Activated CD8-positive, alpha-beta memory T cell treated with anti-CD3 and anti-CD28 coated beads for 36 hours (primary cell): ENCODE data around the gene AP1S3. TPM values are rescaled to one million over a fixed set of nuclear protein-coding genes. Genes with fewer than 3 reads are reported as not detected.

Experiments
- CTCF ChIA-PET: fragments of 350-600 bp; sonication (Branson Sonifier 250); formaldehyde crosslinking; loops from one replicate; lab custom pipeline; 2021; ENCODE audit warnings: antibody characterized with exemption; lab: Charles Lee
- POLR2A ChIA-PET: fragments of 350-600 bp; sonication (Branson Sonifier 250); formaldehyde crosslinking; loops from one replicate; lab custom pipeline; 2021; ENCODE audit warnings: antibody characterized with exemption; lab: Charles Lee
- total RNA-seq, 2 experiments: library from RNA; stranded (reverse); gene quantifications; one replicate each; pipeline ENCODE4 v1.2.3, GENCODE V29; 2021

Gene AP1S3
- total RNA-seq, 2 experiments from 2014 or later: 15.5 to 16.0 TPM

DNA sequence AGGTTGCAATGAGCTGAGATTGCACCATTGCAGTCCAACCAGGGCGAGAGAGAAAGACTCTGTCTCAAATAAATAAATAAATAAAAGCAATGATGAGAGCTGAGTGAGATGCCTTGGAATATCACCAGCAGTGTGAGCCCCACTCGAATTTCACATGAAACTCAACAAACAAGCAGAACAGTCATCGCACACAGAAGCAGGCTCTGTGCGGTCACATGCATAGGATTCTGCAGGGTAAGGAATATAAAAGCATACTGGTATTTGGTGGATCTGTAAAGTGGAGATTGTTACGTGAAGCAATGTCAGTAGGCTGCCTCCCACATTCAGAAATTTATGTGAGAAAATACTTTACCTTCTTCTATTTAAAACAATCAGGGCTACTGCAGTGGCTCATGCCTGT is 18.0 kb upstream of the AP1S3 start:
- ChIA-PET POLR2A (no interaction called here), CTCF (no interaction called here)

DNA sequence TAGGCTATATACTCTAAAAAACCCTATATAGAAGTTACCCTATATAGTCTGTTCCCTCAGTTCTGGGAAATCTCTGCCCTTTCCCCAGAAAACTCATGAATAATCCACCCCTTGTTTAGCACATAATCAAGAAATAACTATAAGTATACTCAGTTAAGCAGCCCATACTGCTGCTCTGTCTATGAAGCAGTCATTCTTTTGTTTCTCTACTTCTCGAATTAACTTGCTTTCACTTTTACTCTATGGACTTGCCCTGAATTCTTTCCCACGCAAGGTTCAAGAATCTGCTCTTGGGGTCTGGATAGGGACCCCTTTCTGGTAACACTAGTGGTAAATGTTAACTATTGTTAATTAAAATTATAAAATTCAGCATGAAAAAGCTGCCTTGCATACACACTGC is 17.4 kb upstream of the AP1S3 start:
- ChIA-PET POLR2A (no interaction called here), CTCF (no interaction called here)

DNA sequence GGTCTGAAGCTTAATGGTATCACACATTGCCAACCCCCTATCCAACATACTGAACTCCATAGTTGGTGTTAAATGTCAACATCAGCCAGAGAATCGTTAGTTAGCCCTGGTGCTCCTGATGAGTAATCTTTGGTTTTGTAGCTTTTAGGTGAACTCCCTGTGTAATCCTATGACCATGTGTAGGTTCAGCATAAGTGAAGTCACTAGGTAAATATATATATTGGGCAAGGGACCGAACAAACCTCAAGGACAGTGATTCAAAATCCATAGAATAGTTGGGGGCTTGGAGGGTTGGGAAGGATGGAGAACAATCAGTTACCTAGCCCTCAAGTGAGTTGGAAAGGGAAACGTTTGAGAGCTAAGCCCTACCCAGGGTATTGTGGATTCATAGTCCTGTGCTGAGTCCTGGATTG is 16.0 kb upstream of the AP1S3 start:
- CTCF ChIA-PET: interaction anchor here (1.1 kb wide), 1 partner anchor 16 kb away, joined by 3 read pairs; no protein-coding TSS in a partner anchor
- POLR2A ChIA-PET: interaction anchor here (0.7 kb wide), 1 partner anchor 733 kb away, joined by 4 read pairs; no protein-coding TSS in a partner anchor

DNA sequence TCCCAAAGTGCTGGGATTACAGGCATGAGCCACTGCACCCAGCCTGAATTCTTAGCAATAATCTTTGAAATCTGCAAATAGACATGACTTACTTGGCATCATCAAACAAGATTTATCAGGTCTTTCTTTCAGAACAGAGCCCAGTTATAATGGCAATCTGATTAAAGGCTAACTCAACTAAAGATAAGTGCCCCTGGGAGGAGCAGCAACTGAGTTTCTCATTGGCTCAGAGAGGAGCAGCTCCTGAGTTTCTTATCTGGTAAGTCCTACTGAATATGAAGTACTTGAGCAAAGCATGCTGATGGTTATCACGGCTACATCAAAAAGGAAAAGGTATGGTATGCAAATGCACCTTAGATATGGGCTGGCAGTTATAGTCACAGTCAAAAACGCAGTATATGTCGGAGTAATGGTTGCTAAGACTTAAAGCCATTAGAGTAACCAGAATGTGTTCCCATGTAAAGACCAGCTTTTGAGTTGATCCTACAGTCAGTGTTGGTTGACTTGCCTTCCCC is 15.0 kb upstream of the AP1S3 start:
- CTCF ChIA-PET: no interaction called here
- POLR2A ChIA-PET: interaction anchor here (0.6 kb wide), 1 partner anchor 1148 kb away, joined by 6 read pairs; no protein-coding TSS in a partner anchor

DNA sequence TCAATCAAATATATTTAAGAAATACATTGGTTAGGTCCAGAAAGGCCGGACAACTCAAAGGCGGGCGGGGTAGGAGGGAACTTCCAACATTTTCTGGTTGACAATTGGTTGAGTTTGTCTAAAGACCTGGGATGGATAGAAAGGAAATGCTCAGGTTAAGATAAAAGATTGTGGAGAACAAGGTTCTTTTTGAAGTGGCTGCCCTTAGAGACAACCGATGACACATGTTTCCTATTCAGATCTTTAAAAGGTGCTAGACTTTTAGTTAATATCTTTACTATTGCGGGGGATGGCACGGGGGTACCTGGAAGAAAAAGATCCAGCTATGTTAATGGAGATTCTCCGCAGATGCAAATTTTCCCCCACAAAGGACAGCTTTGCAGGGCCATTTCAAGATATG is 10.0 kb upstream of the AP1S3 start:
- POLR2A ChIA-PET: no interaction called here
- CTCF ChIA-PET: no interaction called here

DNA sequence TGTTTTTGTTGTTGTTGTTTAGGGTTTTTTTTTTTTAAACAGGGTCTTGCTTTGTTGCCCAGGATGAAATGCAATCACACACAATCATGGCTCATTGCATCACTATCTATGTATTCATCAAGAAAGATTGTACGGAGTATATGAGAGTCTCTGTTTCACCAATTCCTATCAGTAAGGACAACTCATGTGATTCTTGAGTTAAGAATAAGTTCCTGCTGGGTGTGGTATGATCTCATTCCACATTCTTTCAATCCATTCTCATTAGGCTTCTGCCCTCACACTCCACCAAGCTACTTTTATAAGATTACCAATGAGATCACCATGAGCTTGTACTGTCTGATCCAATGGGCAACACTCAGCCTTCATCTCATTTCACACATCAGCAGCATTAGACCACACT is 9.1 kb upstream of the AP1S3 start:
- ChIA-PET CTCF (no interaction called here), POLR2A (no interaction called here)

DNA sequence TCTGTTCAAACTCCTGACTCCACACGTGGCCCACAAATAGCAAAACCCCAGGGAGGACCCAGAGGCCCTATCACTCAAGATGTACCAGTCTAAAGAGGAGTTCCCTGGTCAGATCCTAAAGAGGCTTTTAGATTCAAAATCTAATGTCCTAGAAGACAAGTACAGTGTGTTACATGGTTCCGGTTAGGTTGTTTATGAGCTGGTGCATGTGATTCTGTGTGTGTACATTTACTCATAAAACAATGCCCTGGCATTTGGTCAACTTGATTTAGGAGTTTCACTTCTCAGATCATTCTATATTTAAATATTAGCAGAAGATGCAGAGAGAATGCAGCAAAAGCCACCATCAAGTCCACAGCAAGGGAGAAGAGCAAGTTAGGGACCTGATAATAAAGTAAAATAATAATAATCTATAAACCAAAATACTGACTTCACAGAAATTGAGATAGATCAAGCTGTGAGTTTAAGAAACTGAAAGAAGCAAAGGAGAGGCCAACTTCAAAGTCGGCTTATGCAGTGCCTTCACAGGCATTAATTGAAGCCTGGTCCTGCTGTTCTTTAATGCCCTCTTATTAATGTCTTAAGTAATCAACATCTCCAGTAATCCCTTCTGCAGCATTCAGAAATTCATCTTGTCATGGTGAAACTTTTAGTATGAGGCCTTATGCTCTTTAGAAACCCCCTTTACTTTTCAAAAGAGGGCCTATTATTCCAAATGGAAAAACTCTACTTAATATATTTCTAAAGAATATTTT is 4.2 kb upstream of the AP1S3 start:
- CTCF ChIA-PET: no interaction called here
- POLR2A ChIA-PET: no interaction called here

DNA sequence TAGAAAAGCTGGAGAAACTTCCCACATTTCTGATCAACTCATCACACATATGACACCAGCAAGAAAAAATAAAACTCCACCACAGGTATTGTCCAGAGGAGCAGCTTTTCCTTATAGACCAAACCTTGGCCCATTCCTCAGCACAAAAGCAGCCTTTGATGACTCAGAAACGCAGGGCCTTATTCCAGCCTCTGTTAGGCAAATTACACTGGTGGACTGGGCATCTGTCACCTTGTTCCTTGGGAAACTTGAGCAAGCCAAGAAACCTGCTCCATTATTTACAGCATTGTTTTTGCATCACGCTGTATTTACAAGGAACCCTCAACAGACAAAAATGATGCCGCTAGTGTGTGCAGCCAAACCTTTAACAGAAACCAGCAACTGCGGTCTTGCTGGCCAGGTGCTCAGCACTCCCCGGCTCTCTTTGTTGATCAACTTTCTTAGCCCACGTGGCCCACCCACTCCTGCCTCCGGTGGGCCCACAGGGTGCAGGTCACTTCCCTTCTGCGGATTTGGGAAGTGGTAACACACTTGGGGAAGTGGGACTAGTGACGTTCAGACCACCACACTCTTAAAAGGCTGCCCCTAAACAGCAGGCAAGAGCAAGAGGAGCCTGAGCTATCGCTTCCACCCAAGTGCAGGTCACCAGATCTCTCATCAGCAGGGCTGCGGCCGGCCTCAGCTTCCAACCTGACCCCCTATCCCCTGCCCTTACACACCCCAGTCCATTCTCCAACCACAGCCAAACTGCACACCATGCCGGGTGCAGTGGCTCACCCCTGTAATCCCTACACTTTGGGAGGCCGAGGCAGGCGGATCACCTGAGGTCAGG is 1.5 kb downstream of the AP1S3 start:
- POLR2A ChIA-PET: no interaction called here
- CTCF ChIA-PET: no interaction called here

DNA sequence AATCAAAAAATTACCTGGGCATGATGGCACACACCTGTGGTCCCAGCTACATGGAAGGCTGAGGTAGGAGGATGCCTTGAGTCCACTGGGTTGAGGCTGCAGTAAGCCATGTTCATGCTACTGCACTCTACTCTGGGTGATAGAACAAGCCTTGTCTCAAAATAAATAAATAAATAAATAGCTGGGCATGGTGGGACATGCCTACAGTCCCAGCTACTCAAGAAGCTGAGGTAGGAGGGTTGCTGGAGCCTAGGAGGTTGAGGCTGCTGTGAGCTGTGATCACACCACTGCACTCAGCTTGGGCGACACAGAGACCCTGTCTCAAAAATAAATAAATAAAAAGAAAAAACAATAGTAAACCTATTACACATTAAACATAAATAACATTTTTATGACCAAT is 3.0 kb downstream of the AP1S3 start:
- ChIA-PET POLR2A (interaction anchor here (0.5 kb wide), 1 partner anchor 52 kb away, joined by 5 read pairs; no protein-coding TSS in a partner anchor), CTCF (no interaction called here)

DNA sequence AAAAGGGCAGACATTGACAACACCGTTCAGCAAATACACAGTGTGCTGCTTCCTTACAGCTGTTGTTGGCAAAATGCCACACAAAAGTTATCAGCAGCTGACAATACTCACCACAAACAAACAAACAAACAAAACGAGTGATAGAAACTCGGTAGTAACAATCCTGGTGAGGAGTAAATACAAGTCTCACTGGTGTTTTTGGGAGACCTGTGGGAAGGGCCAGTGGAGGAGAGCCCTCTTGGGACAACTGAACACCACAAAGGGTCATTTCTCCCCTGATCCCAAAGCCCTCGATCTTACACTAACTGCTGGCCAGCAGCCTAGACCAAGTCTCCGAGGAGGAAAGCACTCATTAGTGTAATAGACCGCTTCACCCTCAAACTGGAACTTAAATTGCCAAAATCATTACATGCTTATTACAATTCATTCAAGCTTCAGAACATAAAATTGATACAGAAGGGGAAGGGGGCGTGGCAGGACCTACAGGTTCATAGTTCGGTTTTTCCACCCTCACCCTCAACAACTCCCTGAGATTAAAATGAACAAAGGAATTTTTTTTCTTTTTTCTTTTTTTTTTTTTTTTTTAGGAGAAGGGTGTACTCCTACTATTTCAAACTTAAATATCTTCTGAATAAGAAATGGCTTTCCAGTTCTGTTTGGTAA is 5.0 kb downstream of the AP1S3 start:
- CTCF ChIA-PET: no interaction called here
- POLR2A ChIA-PET: no interaction called here

DNA sequence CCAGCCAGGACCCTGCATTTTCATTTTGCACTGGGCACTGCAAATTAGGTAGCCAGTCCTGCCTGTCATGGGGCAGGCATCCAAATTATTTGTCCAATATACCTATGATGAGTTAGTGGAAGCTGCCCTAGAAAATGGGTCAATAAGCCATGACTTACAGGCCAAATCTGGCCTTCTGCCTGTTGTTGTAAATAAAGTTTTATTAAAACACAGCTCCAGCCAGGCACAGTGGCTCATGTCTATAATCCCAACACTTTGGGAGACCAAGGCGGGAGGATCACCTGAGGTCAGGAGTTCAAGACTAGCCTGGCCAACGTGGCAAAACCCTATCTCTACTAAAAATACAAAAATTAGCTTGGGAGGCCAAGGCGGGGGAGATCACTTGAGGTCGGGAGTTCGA is 8.3 kb downstream of the AP1S3 start:
- ChIA-PET CTCF (no interaction called here), POLR2A (no interaction called here)

DNA sequence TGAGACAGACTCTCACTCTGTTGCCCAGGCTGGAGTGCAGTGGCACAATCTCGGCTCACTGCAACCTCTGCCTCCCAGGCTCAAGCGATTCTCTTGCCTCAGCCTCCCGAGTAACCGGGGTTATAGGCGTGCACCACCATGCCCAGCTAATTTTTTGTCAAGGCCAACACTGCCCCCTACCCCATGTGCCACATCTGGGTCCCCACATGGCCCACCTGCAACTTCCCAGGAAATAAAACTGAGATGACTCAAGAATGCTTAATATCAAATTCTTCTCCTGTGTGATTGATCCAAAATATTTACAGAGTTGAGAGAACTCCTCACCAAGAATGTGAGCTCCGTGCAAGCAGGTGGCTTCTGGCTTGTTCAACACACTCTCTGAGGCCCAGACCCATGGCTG is 9.1 kb downstream of the AP1S3 start:
- ChIA-PET POLR2A (no interaction called here), CTCF (no interaction called here)

DNA sequence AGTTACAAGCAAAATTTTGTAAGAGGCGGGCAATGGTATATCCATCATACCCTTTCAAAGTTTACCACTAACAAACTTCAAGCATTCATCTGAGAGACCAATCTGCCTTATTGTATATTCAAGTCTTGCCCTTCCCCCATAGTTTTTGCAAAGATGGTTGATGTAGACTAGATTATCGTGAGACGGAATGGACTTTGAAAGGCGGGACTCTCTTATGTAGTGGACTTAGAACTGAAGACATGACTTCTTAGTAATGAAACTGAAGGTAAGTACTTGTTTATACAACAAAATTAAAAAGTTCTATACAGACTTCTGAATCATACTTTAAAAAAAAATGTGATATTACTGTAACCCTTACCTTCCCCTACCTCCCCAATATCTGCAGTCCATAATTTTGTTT is 10.4 kb downstream of the AP1S3 start:
- POLR2A ChIA-PET: no interaction called here
- CTCF ChIA-PET: no interaction called here

DNA sequence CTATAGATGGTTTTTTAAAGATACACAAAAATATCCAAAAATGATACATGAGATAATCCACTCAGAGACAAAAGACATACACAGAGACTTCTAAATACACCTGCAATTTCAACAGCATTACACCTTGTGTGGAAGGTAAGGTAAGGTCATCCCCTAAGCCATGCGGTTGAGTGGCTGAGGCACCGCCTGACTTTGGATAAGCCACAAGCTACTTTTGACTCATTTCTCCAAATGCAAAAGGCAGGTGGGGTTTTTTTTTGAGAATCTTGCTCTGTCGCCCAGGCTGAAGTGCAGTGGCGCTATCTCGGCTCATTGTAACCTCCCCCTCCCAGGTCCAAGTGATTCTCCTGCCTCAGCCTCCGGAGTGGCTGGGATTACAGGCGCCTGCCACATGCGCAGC is 13.1 kb downstream of the AP1S3 start:
- CTCF ChIA-PET: no interaction called here
- POLR2A ChIA-PET: no interaction called here

DNA sequence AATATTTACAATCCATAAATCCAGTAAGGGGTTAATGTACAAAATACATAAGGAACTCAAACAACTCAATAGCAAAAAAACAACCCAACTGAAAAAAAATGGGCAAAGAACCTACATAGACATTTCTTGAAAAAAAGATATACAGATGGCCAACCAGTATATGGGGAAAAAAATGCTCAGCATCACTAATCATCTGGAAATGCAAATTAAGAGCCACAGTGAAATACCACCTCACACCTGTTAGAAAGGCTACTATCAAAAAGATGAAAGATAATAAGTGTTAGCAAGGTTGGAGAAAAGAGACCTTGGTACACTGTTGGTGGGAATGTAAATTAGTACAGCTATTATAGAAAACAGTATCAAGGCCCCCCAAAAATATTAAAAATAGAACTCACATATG is 14.6 kb downstream of the AP1S3 start:
- POLR2A ChIA-PET: no interaction called here
- CTCF ChIA-PET: no interaction called here

DNA sequence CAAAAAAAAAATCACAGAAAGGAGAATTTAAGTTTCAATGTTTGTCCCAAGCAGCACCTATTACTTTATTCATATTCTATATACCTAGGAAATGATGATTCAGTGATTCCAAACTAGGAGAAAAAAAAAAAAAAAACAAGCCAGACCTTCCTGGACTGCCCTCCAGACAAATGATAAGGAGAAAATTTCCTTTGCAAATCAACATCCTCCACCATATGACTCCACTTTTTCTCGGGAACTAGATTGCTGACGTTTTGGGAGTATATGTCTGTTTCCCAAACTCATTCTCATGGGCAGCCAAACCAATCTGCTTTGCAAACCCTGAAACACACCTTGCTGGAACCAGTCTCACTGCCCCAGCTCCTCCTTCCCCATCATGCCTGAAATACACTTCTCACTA is 16.8 kb downstream of the AP1S3 start:
- POLR2A ChIA-PET: no interaction called here
- CTCF ChIA-PET: no interaction called here

DNA sequence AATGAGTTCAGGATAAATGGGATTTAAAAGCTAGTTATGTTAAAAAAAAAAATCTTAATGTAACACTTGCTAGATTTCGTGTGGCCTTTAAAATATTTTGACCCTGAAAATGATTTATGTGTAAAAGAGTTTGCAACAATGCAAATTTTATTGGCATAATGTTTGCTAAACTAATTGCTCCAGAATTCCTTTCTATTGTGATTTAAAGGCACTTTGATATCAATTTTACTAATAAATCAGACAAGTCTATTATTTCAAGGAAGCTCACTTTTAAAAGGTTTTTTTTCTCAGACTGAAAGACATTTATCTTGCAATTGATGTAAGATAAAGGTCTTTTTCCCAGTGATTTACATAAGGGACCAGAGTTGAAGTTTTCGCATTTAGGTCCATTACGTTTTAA is 17.5 kb downstream of the AP1S3 start:
- ChIA-PET CTCF (no interaction called here), POLR2A (no interaction called here)

DNA sequence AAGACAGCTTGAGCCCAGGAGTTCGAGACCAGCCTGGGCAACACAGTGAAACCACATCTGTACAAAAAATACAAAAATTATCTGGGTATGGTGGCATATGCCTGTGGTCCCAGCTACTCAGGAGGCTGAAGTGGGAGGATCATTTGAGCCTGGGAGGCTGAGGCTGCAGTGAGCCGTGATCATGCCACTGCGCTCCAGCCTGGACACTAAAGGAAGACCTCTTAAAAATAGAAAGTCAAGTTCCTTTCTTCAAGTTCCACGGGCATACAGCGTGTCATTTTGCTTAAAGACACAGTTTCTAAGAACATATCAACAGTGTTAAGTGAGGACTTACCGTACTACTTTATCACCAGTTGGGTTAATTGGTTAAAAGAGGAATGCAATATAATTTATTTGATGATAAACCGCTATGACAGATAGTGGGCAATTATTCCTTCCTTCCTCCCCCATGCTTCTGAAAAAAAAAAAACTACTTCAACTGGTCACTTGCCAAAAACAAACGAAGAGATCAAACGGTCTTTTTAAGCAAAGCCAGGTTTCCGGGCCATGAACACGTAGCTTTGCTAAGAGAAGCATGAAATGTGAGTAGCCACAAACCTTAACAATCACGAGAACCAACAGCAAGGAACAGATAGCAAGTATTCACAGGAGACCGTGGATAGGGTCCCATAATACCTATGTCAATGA is 21.4 kb downstream of the AP1S3 start:
- POLR2A ChIA-PET: no interaction called here
- CTCF ChIA-PET: no interaction called here

DNA sequence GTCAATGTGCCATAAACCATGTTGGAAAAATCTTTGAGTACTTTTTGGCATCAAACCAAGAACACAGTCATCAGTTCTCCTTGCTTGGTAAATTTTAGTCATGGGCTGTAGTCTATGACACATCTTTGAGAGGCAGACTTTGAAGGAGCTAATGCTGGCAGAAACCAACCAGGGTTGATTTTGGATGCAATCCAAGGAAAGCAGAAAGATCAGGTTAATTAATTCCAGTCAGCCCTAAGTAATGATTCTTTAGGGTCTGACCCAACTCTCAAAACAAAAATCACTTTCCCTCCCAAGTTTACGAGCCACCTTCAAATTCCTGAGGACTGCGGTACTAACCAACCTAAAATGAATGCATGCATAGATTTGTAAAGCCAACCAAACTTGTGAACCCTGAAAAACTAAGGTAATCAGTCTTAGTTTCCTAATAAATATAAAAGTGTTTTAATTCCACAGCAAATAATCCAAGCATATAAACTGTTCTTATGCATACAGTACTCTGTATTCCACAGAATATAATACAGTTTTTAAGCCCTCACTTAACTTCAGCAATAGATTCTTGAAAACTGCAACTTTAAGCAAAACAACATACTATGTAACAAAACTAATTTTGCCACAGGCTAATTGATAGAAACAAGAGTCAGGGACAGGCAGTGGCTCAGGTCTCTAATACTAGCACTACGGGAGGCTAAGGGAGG is 22.0 kb downstream of the AP1S3 start:
- POLR2A ChIA-PET: no interaction called here

More for the DNA sequence above, 22.0 kb downstream of the AP1S3 start:
- CTCF ChIA-PET: no interaction called here
